GM21723 (cell line): ENCODE measurements around the gene HSPE1.
A peak's percentile ranks its signal among the peaks of the same experiment; 100 is the strongest.
"Not testable (repeated sequence)": the region's sequence is repeated elsewhere in the genome, so short reads cannot be mapped to it uniquely, and the experiment has no call there.

ENCODE experiments used
- ATAC-seq: cut with Tn5 transposase; IDR thresholded peaks from one replicate; pipeline ENCODE4 v1.9.1; 2021; ENCODE audit warnings: mild to moderate bottlenecking, moderate library complexity; ENCODE audit not compliant: unreplicated experiment

The HSPE1 gene

DNA sequence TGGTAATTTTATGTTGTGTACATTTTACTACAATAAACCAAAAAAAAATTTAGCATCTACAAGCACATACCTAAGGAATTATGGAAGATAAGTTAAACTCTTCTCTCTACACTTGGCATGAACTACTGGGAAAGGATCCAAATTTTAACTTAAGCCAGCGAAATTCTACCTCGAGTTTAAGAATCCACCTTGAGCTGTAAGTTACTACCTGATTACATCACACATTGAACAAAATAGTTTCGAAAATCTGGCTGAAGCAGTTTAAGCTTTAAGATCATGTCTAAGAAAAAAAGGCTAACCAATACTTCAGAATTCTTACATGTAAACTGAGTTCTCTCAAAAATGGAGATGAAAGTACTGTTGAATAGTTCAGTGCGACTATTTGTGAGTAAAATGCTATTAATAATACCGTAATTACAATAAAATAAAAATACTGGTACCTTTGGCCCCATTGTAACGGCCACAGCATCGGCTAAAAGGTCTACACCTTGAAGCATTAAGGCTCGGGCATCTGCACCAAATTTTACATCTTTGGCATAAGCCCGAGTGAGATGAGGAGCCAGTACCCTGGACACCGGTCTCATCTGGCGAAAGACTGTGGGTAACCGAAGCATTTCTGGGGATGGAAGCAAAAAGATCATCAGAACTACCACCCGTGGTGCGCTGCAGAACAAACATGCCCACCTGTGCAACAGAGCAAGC, 1.8 kb upstream of the HSPE1 start:
- no peak for ATAC-seq

DNA sequence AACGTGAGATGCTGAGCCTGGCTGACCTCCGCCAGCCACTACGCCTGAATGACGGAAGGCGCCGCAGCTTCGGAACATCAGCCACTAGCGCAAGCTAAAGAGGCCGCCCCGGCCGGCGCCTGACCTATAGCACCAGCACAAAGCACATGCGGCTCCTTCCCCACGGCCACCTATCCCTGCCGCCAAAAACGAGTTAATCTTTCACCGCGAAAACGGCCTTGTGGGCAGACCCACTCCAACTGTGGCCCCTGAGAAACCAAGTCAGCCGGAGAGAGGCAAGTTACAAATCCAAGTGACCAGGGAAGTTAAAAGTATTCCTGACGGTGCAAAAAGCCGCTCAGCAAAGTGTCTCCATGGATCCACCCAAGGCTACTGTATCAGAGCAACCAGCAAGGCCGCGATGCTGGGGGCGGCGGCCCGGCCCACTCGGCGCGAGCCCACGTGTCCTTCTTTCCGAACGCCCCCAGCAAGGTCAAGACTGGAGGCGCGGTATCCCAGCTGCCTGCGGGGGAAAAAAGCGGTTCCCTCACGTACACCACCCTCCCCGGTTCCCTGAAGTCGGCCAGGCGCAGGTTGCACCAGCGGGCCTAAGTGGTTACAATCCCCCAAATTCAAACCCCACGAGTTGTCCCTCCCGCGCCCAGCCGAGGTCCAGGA, 1.1 kb upstream of the HSPE1 start:
- ATAC-seq, result peak; percentile 21

DNA sequence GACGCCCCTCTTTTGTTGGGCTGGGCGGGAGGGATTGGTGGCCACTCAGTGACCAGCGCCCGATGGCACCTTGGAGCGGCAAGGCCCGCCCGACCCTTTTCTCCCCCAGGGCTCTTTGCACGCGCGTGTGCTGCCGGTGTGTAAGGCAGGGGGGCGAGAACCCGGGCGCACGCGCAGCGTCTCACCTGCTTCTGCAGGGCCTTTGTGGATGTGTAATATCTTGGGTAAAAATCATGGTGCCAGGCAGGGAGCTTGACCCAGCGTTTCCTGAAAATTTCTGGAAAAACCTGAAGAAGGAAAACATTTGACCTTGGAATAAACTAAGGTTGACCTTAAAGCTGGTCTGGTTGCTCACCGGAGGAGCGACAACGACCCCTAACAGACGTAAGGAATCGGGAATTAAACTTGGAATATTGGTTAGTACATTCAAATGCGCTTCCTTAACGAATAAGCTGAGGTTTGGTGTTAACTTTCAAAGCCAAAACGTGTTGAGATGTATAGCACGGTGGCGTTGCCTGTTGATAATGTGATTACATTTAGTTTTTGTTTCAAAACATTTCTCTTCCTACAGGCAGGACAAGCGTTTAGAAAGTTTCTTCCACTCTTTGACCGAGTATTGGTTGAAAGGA, 438 bp downstream of the HSPE1 start:
- peak; percentile 5 for ATAC-seq

DNA sequence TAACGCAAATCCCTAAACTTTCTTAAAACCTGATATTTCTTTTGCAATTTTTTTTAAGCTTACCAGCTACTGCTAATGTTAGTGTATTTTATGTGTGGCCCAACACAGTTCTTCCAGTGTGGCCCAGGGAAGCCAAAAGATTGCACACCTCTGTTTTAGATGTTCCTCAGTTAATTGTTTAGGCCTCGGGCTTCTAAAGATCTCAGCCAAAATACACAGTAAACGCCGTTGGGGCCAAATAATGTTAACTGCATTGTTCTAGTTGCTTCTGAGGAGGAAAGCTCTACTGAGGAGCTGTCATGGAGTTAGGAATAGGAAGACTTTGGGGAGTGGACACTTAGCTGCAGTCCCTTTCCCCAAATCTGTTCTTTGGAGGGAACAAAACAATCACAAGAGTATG, 2.0 kb downstream of the HSPE1 start:
- ATAC-seq, result no peak

DNA sequence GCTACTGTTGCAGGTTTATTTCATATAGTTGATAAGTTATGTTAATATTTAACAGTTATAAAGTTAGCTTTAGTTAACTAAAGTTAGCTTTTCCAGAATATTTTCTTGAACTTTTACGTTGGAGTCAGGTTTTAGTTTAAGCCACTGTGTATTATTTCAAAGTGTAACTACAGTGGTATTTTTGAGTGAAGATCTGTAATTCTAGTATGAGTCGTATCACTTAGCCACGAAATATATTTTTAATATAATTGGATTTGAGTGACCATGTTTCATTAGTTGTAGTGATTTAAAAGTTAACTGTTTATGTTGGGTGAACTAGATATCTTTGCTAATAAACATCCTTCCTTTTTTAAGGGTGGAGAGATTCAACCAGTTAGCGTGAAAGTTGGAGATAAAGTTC, 2.5 kb downstream of the HSPE1 start:
- ATAC-seq, result no peak

DNA sequence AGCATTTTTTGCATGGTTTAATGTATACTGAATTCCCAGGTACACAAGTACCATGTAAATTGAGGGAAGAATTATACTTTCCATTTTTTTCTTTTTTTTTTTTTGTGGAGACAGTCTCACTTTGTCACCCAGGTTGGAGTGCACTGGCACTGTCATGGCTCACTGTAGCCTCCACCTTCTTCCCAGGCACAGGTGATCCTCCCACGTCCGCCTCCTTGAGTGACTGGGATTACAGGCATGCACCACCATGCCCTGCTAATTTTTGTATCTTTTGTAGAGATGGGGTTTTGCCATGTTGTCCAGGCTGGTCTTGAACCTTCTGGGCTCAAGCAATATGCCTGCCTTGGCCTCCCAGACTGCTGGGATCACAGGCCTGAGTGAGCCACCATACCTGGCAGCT, 3.8 kb downstream of the HSPE1 start:
- ATAC-seq, result no peak

DNA sequence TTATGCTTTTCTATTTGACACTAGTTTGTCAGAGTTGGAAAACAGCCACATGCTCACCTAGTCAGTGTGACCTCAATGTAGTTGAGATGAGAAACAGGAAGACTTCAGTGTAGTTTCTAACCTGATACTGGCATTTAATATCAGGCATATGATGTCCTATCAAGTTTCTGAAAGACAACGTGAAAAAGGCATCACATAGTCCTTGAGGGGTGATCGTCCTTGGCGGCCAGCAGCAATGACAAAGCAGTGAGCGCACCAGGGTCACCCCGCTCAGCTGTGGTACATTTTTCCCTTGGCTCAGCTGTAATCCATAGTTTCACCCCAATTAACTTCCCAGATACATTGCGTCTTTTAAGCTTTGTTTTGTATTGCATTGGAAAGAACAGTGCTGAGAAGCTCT, 4.3 kb downstream of the HSPE1 start:
- no peak for ATAC-seq

DNA sequence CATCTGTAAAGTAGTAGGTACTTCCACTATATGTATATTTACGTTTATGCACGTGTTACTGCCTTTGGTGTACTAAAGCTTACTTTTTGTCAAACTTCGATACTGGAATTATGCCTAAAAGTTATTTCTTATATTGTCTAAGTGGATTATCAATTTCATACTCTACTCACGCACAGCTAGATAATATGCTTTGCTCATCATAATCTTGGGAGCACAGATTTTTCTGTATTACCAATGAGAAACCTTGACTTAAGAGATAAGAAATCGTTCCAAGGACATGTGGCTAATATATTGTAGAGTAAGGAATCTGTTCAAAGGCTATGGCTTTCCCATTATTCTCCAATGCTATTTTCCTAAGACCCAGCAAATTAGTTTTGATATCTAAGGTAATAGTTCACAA, 6.5 kb downstream of the HSPE1 start:
- no peak for ATAC-seq

DNA sequence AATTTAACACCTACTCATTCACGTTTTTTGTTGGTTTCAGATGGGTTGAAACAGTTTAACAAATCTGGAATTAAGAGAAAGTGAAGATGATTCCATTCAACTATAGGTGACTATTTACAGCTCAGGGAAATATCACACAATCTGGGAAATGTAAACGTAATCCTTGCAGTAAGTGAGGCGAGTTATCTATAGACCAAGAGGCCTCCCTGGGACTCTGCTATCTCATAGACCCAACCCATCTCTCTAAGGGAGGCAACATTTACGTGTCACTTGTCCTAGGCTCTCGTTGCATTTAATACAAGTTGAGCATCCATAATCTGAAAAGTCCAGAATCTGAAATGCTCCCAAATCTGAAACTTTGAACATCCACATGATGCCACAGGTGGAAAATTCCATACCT, 13.7 kb downstream of the HSPE1 start:
- no peak for ATAC-seq

DNA sequence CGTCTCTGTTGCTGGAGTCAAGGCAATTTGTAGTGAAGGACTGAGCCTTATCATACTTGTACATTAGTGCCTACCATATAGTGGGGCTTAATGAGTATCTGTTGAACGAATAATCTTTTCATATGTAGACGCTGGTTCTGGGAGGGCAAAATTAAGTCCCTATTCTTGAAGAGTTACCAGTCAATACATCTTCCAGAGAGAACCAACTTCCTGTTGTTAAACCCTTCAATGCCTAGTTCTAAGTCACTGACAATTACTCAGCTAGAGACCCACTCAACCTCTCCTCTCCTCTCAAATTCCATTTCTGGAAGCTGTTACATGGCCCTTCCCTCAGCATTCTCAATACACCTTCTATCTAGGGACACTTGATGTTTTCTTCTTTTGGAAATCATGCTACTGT, 14.6 kb downstream of the HSPE1 start:
- ATAC-seq, result no peak

DNA sequence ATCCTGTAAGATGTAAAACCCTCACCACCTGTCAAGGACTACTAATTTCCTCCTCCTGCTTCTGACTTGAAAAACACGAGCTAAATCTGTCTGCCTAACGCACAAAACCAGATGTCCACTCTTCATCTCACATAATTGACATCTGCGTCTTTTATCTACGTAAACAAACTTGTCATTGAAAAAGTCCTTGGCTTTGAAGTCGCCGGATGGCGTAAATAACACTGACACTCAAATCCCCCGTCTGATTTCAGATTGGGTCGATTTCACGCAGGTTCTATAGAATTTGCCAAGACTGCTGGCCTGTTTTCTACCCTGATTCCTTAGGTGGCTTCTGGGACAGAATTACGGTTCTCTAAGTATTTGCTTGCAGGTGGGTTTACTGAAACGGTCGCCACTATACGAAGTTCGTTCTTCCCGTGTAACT, 15.1 kb downstream of the HSPE1 start:
- peak; percentile 2 for ATAC-seq

DNA sequence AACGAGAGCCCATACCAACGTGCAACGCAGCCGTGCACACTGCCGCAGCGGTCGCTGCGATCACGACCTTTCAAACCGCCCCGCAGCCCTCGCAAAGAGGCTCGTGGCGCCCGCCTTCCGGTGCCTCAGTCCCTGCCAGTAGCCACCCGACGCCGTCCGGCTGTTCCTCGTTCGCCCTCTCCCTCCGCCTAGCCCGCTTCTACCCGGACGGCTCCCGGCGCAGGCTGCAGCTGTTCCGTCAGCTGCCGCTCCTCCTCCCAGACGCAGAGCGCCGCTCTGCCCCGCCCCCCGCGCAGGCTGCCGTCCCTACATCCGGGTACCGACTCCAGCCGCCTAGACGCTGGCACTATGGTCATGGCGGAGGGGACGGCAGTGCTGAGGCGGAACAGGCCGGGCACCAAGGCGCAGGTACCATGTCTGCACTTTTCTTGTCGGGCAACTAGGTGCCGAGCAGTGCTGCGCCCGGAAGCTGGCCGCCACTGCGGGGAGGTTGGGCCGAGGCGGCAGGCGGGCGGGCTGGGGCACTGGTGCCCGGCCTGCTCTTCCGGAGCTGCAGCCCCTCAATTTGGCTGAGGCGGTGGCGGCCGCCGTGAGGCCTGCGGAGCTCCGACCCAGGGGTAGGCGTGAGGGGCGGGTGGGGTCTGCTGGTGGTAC, 15.7 kb downstream of the HSPE1 start, which contains the start of gene MOB4:
Gene MOB4, plus strand, starts transcription at position 328 of the 654 bp plus-strand sequence. Its CDS starts 21 bp downstream, at position 349.
- peak; percentile 94 for ATAC-seq

DNA sequence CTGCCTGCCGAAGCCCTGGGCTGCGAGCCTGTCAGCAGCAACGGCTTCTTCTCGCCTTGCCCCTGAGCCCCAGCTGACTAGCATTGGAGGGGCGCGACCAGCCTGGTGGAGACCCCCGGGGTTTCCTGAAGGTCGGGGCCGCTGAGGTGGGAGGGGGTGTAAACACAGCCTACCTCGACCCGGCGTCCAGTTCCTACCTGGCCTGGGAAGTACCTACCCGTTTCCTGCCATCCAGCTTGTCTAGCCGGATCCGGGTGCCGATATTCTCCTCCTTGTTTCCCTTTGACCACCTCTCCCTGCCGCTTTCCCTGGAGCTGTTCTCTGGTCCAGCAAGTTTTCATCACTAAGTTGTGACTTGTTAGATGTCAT, 16.2 kb downstream of the HSPE1 start:
- peak; percentile 22 for ATAC-seq

DNA sequence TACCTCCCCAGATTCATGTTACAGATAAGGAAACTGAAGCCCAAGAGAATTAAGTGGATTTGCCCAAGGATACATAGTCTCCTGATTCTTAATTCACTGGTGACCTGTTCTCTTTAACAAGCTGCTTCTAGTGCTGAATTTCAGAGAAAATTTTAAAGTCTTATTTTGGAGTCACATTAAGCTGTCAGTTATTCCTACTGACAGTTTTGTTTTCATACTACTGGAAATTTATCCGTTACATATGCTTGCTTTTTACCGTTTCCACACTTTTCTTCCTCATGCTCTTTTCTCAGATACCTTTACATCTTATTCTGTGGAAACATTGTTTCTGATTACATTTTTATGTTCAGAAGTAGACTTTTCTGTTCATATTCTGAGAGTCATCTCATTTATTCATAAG, 17.0 kb downstream of the HSPE1 start:
- no peak for ATAC-seq

DNA sequence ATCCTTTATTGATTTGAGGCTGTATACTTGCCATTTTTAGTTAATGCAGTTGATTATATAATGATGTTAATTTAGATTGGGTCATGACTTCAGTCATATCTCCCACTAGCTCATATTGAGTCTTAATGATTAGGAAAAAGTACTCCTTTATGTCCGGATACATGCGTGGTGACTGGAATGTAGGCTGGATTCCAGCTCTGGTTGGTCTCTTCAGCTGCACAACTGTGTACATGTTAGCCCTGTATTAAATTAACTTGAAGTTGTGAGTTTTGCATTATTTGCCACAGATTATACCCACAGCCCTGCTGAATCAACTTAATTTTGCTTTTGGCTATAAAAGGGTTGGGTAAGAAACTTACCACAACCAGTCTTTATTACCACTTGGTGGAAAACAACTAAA, 38.2 kb downstream of the HSPE1 start:
- ATAC-seq, result no peak

DNA sequence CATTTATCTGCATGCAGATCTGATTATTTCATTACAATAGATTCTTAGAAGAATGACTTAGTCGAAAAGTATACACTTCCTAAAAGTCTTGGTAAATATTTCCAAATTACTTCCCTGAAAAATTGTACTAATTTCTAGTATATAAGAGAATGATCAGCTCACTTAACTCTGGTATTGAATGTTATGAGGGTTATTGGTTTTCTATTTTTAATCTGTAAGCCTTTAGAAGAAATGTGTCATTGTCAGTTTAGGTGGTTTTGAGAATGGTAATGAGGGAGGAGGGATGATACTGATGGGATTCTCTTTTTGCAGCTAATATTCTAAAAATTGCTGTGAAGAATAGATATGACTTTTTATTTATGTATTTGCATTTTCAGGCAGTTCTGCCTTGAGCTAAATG, 39.6 kb downstream of the HSPE1 start:
- ATAC-seq, result no peak

DNA sequence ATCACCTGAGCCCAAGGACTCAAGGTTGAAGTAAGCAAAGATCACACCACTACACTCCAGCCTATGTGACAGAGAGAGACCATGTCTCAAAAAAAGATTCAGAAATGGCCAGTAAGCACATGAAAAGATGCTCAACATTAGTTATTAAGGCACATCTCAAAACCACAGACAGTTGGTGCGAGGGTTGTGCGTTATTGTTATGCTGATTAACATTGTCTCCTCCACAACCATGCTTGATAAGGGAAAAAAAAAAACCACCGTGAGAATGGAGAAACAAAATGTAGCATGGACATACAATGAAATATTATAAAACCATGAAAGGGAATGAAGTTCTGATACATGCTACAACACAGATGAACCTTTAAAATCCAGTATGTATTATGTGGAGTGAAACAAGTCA, 43.0 kb downstream of the HSPE1 start:
- ATAC-seq, result no peak

DNA sequence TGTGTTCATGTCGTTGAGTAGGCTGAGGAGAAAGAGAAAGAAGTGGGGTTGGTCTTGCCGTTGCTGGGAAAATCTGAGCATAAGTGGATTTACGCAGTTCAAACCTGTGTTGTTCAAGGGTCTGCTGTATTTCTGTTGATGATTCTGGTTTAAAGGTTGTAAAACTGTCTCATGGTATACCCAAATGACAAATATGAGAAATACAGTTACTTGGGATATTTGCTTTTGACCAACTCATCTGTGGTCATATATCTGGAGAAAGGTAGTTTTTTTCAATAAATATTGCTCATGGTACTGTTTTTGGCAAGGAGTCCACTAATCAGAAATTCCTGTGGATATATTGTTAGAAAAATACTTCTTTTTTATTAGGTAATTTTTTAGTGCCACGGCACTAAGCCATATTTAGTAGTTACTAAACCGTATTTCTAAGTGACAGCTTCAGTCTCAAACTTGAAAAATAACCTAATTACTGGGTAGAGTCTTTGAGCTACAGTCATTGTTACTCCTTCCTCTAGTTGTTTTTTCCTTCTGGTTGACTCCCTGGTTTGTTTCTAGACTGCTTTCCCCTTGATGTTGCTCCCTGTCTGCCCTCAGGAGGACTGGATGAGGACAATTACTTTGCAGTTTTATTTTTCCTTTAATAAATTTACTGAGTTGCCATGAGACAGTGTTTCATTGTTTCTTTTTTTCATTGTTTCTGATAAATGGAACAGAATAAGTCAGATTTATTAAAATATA, 47.2 kb downstream of the HSPE1 start:
- no peak for ATAC-seq

DNA sequence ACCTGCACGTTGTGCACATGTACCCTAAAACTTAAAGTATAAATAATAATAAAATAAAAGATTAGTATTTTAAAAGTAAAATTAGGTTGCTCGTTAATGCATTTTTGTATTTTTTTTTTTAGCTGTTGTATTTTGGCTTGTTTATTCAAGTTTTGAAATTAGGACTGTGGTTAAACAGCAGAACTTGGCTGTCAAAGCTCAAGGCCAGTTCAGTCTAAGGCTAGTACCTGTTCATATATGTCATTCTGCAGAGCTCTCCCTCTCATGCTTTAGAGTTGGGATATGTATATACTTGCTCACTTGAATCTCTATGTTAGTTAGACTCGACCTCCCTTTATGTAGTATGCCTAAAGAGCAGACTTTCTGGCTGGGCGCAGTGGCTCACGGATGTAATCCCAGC, 48.4 kb downstream of the HSPE1 start:
- no peak for ATAC-seq

DNA sequence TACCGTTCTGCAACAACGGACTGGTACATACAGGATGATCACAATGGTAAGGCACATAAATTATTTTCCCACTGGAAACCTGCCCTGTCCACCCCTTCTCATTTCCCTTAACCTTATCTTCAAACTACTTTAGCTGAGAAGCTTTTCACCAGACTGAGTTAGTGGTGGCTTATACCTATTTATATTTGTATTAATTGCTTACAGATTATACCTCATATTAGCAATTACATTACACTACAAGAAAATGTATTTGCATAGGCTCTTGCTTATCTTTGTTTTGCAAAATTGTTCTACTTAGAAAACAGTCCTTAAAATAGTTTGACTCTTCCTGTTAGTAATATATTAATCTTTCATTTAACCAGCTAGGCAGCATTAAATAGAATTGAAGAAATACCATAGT, 51.1 kb downstream of the HSPE1 start:
- not testable (repeated sequence) for ATAC-seq
